Activated CD8-positive, alpha-beta memory T cell treated with anti-CD3 and anti-CD28 coated beads for 36 hours (primary cell): ENCODE results near the gene BRPF1. TPM values are rescaled to one million over a fixed set of nuclear protein-coding genes. Genes with fewer than 3 reads are reported as not detected.

Source experiments
- CTCF ChIA-PET: fragments of 350-600 bp; sonication (Branson Sonifier 250); formaldehyde crosslinking; loops from one replicate; lab custom pipeline; 2021; ENCODE audit warnings: antibody characterized with exemption; lab: Charles Lee
- POLR2A ChIA-PET: fragments of 350-600 bp; sonication (Branson Sonifier 250); formaldehyde crosslinking; loops from one replicate; lab custom pipeline; 2021; ENCODE audit warnings: antibody characterized with exemption; lab: Charles Lee
- total RNA-seq, 2 experiments: library from RNA; stranded (reverse); gene quantifications; one replicate each; pipeline ENCODE4 v1.2.3, GENCODE V29; 2021

The BRPF1 gene
- total RNA-seq, 2 experiments from 2014 or later = 44.4 to 44.8 TPM

- POLR2A ChIA-PET = interaction anchor here (1.2 to 2.9 kb wide), 2 partner anchors 15 to 40 kb away, joined by 3 to 19 read pairs; partner anchors contain the start of genes ARPC4 and TADA3
These were observed 45.6 kb downstream of the BRPF1 start for GRCh38 chr3:9776896-9777693.

GRCh38 chr3:9777694-9778021 is 46.1 kb downstream of the BRPF1 start:
- ChIA-PET CTCF (interaction anchor here (0.6 to 2.0 kb wide), 6 partner anchors 12 to 31 kb away, joined by 3 to 7 read pairs (median 4); partner anchors contain the start of genes ARPC4 and OGG1), POLR2A (interaction anchor here (0.6 to 2.9 kb wide), 3 partner anchors 15 to 41 kb away, joined by 3 to 19 read pairs (median 3); partner anchors contain the start of genes ARPC4 and TADA3)

More at GRCh38 chr3:9776896-9777693, 45.6 kb downstream of the BRPF1 start:
- CTCF ChIA-PET = interaction anchor here (0.6 to 2.0 kb wide), 7 partner anchors 11 to 488 kb away, joined by 3 to 7 read pairs (median 4); partner anchors contain the start of genes ARPC4 and OGG1

GRCh38 chr3:9778143-9779074 is 46.9 kb downstream of the BRPF1 start:
- ChIA-PET POLR2A (interaction anchor here (0.5 to 2.9 kb wide), 6 partner anchors 14 to 470 kb away, joined by 3 to 19 read pairs (median 3); partner anchors contain the start of genes ARPC4, TADA3 and TATDN2), CTCF (interaction anchor here (0.9 to 2.0 kb wide), 6 partner anchors 9 to 28 kb away, joined by 3 to 7 read pairs (median 4); partner anchors contain the start of genes ARPC4, CAMK1 and OGG1)

DNA sequence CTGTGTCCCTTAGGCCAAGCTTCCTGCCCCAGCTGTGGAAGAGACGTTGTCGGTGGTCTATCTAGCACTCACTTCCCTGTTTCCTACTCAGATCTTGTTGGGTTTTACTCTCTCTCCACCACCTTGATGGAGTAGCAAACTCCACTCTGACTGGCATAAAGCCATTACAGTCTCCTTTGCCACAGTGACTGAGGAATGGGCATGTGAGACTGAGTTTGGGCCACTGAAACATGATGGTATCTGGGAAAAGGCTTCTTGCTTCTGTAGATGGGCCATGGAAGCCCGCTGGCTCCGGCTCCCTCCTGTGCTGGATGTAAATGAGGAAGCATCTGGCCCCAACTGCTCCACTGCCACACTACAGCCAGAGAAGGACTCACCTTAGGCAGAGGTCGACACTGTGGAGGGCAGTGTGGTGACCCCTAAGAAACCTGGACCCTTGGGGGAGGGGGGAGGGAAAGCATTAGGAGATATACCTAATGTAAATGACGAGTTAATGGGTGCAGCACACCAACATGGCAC is 47.6 kb downstream of the BRPF1 start:
- ChIA-PET CTCF (interaction anchor here (1.1 to 2.2 kb wide), 3 partner anchors 10 to 11 kb away, joined by 4 to 7 read pairs (median 6); partner anchors contain the start of gene CAMK1), POLR2A (interaction anchor here (1.6 to 2.9 kb wide), 3 partner anchors 13 to 29 kb away, joined by 3 to 19 read pairs (median 6); partner anchors contain the start of genes ARPC4, OGG1 and TADA3)

DNA sequence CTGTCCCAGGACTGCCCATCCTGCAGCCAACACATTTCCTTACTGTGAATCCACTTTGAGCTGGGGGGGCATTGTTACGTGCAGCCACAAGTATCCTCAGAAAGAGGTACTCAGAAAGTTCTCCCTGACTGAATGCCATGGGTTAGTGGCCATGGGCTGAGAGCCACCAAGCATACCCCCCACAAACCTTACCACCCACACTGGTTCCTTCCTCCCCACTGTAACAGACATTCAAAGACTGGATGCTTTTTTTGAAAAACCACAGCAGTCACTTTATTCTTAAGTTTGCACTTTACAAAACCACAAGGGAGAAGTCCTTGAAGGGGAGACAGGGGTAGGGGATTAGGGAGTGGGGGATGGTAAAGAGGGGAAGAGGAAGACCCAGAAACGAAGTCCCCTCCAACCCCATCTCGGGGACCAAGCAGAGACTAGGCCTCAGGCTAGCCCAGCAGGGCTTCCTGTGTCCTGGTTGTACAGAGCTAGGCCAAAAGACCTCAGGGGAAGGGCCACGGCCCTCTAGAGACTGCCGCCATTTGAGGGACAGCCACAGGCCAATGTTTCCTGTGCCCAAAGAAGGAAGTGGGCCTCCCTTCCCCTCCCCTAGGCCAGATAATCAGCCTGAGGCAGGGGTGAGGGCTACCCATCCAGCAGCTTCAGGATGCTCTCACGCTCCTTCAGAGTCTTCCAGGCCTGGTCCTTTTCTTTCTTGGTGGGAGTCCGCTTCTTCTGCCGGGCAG is 48.4 kb downstream of the BRPF1 start:
- POLR2A ChIA-PET = interaction anchor here (1.3 to 1.9 kb wide), 3 partner anchors 11 to 30 kb away, joined by 5 to 6 read pairs (median 6); partner anchors contain the start of genes ARPC4 and OGG1
- CTCF ChIA-PET = interaction anchor here (1.1 to 2.6 kb wide), 3 partner anchors 10 to 13 kb away, joined by 3 to 11 read pairs (median 7); partner anchors contain the start of genes ARPC4, CAMK1 and TADA3

DNA sequence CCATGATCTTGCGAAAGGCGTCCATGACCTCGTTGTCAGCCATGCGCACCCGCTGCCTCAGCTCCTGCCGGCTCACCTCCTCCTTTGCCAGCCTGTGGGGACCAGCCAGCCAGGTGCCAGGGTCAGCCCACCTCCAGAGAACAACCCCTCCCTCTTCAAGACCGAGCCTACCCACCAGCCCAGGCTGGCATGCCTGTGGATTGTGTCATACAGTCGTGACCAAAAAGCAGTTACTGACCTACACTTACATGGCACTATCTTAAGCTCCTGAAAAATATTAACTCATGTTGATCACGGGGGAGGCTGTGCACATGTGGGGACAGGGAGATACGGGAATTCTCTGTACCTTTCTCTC is 48.9 kb downstream of the BRPF1 start:
- POLR2A ChIA-PET = interaction anchor here (0.7 to 1.9 kb wide), 4 partner anchors 11 to 44 kb away, joined by 3 to 6 read pairs (median 6); partner anchors contain the start of genes ARPC4 and OGG1

DNA sequence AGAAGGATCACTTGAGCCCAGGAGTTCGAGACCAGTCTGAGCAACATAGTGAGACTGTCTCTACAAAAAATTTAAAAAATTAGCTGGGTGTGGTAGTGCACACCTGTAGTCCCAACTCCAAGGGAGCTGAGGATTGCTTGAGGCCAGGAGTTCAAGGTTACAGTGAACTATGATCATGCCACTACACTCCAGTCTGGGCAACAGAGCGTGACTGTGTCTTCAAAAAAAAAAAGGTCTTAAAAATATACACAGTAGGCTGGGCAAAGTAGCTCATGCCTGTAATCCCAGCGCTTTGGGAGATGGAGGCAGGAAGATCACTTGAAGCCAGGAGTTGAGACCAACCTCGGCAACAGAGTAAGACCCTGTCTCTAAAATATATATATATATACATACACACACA is 49.4 kb downstream of the BRPF1 start:
- CTCF ChIA-PET = interaction anchor here (2.2 to 2.6 kb wide), 2 partner anchors 11 to 12 kb away, joined by 7 to 11 read pairs; partner anchors contain the start of genes ARPC4, CAMK1 and TADA3

More for the DNA sequence above, 48.9 kb downstream of the BRPF1 start:
- CTCF ChIA-PET = interaction anchor here (1.1 to 2.6 kb wide), 3 partner anchors 11 to 13 kb away, joined by 3 to 11 read pairs (median 7); partner anchors contain the start of genes ARPC4, CAMK1 and TADA3

DNA sequence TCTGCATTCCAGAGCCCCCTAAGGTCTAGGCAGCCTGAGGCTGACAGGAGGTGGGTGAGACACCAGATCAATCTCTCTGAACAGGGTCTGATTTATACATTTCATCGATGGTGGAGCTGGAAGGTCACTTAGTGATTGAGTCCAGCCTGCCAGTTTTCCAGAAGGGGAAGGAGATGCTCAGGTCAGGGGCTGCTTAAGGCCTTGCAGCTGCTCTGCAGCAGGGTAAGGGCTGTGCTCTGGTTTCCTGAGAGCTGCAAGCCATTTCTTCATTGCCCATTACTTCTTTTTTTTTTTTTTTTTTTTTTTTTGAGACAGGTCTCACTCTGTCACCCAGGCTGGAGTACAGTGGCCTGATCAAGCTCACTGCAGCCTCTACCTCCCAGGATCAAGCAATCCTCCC is 50.0 kb downstream of the BRPF1 start:
- ChIA-PET CTCF (interaction anchor here (1.1 to 2.6 kb wide), 3 partner anchors 11 to 121 kb away, joined by 3 to 11 read pairs (median 3); partner anchors contain the start of genes ARPC4, IL17RE and TADA3), POLR2A (interaction anchor here (1.3 to 1.7 kb wide), 2 partner anchors 11 to 152 kb away, joined by 5 to 17 read pairs; partner anchors contain the start of genes ARPC4, CRELD1 and TADA3)

More for the DNA sequence above, 49.4 kb downstream of the BRPF1 start:
- POLR2A ChIA-PET = interaction anchor here (0.7 to 1.9 kb wide), 6 partner anchors 10 to 152 kb away, joined by 3 to 17 read pairs (median 6); partner anchors contain the start of genes ARPC4, CRELD1, OGG1 and TADA3

- POLR2A ChIA-PET = interaction anchor here (1.3 to 1.7 kb wide), 2 partner anchors 11 to 151 kb away, joined by 5 to 17 read pairs; partner anchors contain the start of genes ARPC4, CRELD1 and TADA3
- CTCF ChIA-PET = interaction anchor here (0.5 to 2.6 kb wide), 5 partner anchors 11 to 120 kb away, joined by 3 to 11 read pairs (median 3); partner anchors contain the start of genes ARPC4, CIDEC, IL17RE and TADA3
These were observed 50.6 kb downstream of the BRPF1 start for GRCh38 chr3:9781978-9782603.

- POLR2A ChIA-PET = interaction anchor here (1.7 kb wide), 1 partner anchor 10 kb away, joined by 5 read pairs; the partner anchor contains the start of genes ARPC4 and TADA3
These were observed 51.2 kb downstream of the BRPF1 start for GRCh38 chr3:9782770-9783169.

GRCh38 chr3:9783954-9784353 is 52.4 kb downstream of the BRPF1 start:
- ChIA-PET POLR2A (no interaction called here), CTCF (no interaction called here)

More at GRCh38 chr3:9782770-9783169, 51.2 kb downstream of the BRPF1 start:
- CTCF ChIA-PET = interaction anchor here (1.0 to 1.1 kb wide), 2 partner anchors 10 to 19 kb away, joined by 3 read pairs; partner anchors contain the start of gene ARPC4

- CTCF ChIA-PET = no interaction called here
- POLR2A ChIA-PET = no interaction called here
These were observed 53.4 kb downstream of the BRPF1 start for GRCh38 chr3:9784965-9785364.

- CTCF ChIA-PET = no interaction called here
- POLR2A ChIA-PET = no interaction called here
These were observed 54.1 kb downstream of the BRPF1 start for GRCh38 chr3:9785602-9786001.

- CTCF ChIA-PET = no interaction called here
- POLR2A ChIA-PET = no interaction called here
These were observed 54.7 kb downstream of the BRPF1 start for GRCh38 chr3:9786209-9786739.

DNA sequence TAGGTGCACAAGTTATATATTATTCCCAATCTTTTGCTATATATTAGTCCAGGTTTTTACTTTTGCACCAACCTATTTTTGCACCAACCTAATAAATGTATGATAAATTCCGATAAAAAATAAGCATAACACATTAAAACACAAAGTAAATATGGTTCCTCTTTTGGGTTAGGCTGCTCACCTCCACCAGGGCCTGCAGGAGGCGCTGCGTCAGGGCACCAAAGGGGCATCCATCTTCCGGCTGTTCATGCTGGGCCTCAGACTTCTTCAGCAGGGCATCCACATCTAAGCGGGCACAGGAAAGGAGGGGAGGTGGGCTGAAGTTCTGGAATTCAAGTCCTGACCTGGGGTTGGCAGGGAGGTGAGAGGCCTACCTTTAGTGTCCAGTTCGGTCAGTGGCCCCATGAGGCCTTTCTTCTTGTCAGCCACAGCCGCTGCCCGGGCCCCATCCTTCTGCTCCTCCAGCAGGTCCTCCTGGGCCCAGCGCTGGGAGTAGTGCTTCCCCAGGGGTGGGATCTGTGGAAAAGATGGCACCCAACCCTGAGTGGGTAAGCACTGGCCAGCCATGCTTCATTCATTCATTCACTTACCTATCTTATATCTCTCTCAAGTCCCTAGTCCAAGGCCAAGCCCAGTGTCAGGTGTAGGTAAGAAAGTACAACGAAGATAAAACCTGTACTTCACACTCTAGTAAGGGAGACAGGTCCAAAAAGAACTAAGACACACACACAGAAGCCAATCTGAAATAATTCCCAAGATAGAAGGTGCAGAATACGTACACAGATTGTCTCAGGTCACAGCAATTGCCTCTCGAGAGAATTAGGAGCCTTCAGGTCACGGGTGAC is 55.5 kb downstream of the BRPF1 start:
- POLR2A ChIA-PET = no interaction called here
- CTCF ChIA-PET = interaction anchor here (1.0 kb wide), 1 partner anchor 33 kb away, joined by 3 read pairs; no protein-coding TSS in a partner anchor
